K562 (cell line): Measurements from ENCODE around the gene TFE3.

Source experiments
- BMI1 ChIP-seq: fragments of 150-350 bp; IDR thresholded peaks from 2 replicates; pipeline ENCODE4 v1.6.1; 2014; ENCODE audit warnings: low read length
- ILF3 ChIP-seq: fragments of 450-650 bp; IDR thresholded peaks from 2 replicates; pipeline ENCODE4 v1.6.1; 2018; ENCODE audit warnings: antibody characterized with exemption, mild to moderate bottlenecking, moderate library complexity, borderline replicate concordance
- MEIS2 ChIP-seq: fragments of 450-650 bp; IDR thresholded peaks from 2 replicates; pipeline ENCODE4 v1.6.1; 2014; ENCODE audit warnings: mild to moderate bottlenecking; ENCODE audit not compliant: partially characterized antibody
- POLR2A ChIP-seq: fragments of 450-650 bp; conservative IDR thresholded peaks from 2 replicates; pipeline ENCODE4 v1.6.1; 2016
- PRPF4 ChIP-seq: fragments of 200-400 bp; formaldehyde crosslinking; IDR thresholded peaks from one replicate; pipeline ENCODE4 v1.6.1; 2017; ENCODE audit warnings: low read length, low read depth, mild to moderate bottlenecking; ENCODE audit not compliant: insufficient read depth, poor library complexity, severe bottlenecking
- SETDB1 ChIP-seq: IDR thresholded peaks from one replicate; pipeline ENCODE4 v1.6.1; 2012; ENCODE audit warnings: low read length, control low read depth, inconsistent platforms
- ZNF316 ChIP-seq: fragments of 450-650 bp; IDR thresholded peaks from 2 replicates; pipeline ENCODE4 v1.6.1; 2016
- TF ChIP-seq, protein P1 (sequence below): fragments of 200-800 bp; sonication (Bioruptor generic); IDR thresholded peaks from 2 replicates; pipeline ENCODE4 v1.6.1; 2016; ENCODE audit warnings: missing genetic modification characterization, missing compliant biosample characterization
- TF ChIP-seq, protein P2 (sequence below): fragments of 250-450 bp; sonication (Bioruptor Pico); IDR thresholded peaks from 2 replicates; pipeline ENCODE4 v1.4.0; 2020
- TF ChIP-seq, protein P3 (sequence below), 2 experiments: fragments of 200-800 bp in 1 of 2; sonication (Bioruptor generic) in 1 of 2; sonication (generic) in 1 of 2; formaldehyde crosslinking in 1 of 2; IDR thresholded peaks in 1 of 2; conservative IDR thresholded peaks in 1 of 2; 2 replicates each; pipeline versions ENCODE4 v1.5.0 to v1.6.1; 2016 to 2020; ENCODE audit warnings: missing compliant biosample characterization in 1 of 2, missing genetic modification characterization in 1 of 2, missing genetic modification reagents in 1 of 2
- TF ChIP-seq, protein P4 (sequence below), 2 experiments: IDR thresholded peaks; 2 replicates each; pipeline ENCODE4 v1.6.1; 2011; ENCODE audit warnings: borderline replicate concordance in 1 of 2, control low read depth in 1 of 2, low read depth in 1 of 2, low read length in 1 of 2, mild to moderate bottlenecking in 1 of 2, mixed read lengths in 1 of 2, moderate library complexity in 1 of 2; ENCODE audit not compliant: insufficient read depth in 1 of 2, insufficient read length in 1 of 2, poor library complexity in 1 of 2, severe bottlenecking in 1 of 2; ENCODE audit errors: extremely low read depth in 1 of 2
- TF ChIP-seq, protein P5 (sequence below), 3 experiments: IDR thresholded peaks in 2 of 3; conservative IDR thresholded peaks in 1 of 3; 2 replicates each; pipeline ENCODE4 v1.5.1; 2011 to 2012; ENCODE audit warnings: low read length in 3 of 3, mild to moderate bottlenecking in 3 of 3, control low read depth in 2 of 3, improper control_type of control experiment in 1 of 3, inconsistent platforms in 1 of 3, low read depth in 1 of 3, mixed read lengths in 1 of 3, moderate library complexity in 1 of 3; ENCODE audit not compliant: insufficient read depth in 2 of 3
- TF ChIP-seq, protein P6 (sequence below): sonication (generic); formaldehyde crosslinking; IDR thresholded peaks from 2 replicates; pipeline ENCODE4 v1.8.0; 2023; ENCODE audit warnings: mild to moderate bottlenecking, missing genetic modification reagents
- TF ChIP-seq, protein P7 (sequence below): sonication (generic); formaldehyde crosslinking; IDR thresholded peaks from 2 replicates; pipeline ENCODE4 v1.8.1; 2023; ENCODE audit warnings: mild to moderate bottlenecking, missing genetic modification reagents

DNA sequence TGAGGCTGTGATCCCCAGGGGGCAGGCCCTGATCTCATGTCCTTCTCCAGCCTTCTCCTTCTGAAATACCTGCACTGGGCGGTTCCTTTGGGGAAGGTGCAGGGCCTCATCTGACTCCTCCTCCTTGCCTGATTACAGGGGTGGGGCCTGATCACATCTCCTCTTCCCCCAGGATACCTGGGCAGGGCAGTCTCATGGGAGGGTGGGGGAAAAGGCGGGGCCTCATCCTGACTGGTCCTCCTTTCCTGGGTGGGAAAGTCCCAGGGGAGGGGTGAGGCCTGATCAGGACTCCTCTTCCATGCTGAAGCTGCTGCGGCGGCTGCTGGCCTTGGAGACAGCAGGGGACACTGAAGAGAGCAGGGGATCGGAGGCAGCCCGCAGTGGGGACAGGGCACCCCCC, 13.3 kb downstream of the TFE3 start:
- TF ChIP-seq, protein P1, sequence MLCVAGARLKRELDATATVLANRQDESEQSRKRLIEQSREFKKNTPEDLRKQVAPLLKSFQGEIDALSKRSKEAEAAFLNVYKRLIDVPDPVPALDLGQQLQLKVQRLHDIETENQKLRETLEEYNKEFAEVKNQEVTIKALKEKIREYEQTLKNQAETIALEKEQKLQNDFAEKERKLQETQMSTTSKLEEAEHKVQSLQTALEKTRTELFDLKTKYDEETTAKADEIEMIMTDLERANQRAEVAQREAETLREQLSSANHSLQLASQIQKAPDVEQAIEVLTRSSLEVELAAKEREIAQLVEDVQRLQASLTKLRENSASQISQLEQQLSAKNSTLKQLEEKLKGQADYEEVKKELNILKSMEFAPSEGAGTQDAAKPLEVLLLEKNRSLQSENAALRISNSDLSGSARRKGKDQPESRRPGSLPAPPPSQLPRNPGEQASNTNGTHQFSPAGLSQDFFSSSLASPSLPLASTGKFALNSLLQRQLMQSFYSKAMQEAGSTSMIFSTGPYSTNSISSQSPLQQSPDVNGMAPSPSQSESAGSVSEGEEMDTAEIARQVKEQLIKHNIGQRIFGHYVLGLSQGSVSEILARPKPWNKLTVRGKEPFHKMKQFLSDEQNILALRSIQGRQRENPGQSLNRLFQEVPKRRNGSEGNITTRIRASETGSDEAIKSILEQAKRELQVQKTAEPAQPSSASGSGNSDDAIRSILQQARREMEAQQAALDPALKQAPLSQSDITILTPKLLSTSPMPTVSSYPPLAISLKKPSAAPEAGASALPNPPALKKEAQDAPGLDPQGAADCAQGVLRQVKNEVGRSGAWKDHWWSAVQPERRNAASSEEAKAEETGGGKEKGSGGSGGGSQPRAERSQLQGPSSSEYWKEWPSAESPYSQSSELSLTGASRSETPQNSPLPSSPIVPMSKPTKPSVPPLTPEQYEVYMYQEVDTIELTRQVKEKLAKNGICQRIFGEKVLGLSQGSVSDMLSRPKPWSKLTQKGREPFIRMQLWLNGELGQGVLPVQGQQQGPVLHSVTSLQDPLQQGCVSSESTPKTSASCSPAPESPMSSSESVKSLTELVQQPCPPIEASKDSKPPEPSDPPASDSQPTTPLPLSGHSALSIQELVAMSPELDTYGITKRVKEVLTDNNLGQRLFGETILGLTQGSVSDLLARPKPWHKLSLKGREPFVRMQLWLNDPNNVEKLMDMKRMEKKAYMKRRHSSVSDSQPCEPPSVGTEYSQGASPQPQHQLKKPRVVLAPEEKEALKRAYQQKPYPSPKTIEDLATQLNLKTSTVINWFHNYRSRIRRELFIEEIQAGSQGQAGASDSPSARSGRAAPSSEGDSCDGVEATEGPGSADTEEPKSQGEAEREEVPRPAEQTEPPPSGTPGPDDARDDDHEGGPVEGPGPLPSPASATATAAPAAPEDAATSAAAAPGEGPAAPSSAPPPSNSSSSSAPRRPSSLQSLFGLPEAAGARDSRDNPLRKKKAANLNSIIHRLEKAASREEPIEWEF (CRISPR knock-in tag): no peak
- no peak for TF ChIP-seq MEIS2
- TF ChIP-seq, protein P2, sequence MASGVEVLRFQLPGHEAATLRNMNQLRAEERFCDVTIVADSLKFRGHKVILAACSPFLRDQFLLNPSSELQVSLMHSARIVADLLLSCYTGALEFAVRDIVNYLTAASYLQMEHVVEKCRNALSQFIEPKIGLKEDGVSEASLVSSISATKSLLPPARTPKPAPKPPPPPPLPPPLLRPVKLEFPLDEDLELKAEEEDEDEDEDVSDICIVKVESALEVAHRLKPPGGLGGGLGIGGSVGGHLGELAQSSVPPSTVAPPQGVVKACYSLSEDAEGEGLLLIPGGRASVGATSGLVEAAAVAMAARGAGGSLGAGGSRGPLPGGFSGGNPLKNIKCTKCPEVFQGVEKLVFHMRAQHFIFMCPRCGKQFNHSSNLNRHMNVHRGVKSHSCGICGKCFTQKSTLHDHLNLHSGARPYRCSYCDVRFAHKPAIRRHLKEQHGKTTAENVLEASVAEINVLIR (CRISPR knock-in tag): no peak
- TF ChIP-seq BMI1: no peak
- TF ChIP-seq, protein P3, sequence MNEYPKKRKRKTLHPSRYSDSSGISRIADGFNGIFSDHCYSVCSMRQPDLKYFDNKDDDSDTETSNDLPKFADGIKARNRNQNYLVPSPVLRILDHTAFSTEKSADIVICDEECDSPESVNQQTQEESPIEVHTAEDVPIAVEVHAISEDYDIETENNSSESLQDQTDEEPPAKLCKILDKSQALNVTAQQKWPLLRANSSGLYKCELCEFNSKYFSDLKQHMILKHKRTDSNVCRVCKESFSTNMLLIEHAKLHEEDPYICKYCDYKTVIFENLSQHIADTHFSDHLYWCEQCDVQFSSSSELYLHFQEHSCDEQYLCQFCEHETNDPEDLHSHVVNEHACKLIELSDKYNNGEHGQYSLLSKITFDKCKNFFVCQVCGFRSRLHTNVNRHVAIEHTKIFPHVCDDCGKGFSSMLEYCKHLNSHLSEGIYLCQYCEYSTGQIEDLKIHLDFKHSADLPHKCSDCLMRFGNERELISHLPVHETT (CRISPR knock-in tag; conservative IDR thresholded peaks at IDR 0.05 in 1 of 2, IDR thresholded peaks at IDR 0.05 in 1 of 2): no peak
- TF ChIP-seq, protein P4, sequence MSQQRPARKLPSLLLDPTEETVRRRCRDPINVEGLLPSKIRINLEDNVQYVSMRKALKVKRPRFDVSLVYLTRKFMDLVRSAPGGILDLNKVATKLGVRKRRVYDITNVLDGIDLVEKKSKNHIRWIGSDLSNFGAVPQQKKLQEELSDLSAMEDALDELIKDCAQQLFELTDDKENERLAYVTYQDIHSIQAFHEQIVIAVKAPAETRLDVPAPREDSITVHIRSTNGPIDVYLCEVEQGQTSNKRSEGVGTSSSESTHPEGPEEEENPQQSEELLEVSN (IDR thresholded peaks at IDR 0.05; ENCODE audit: borderline replicate concordance in 1 of 2, extremely low read depth in 1 of 2, insufficient read depth in 1 of 2, insufficient read length in 1 of 2, low read depth in 1 of 2, low read length in 1 of 2, poor library complexity in 1 of 2, severe bottlenecking in 1 of 2): no peak
- no peak for TF ChIP-seq ZNF316
- no peak for TF ChIP-seq POLR2A
- no peak for TF ChIP-seq PRPF4
- TF ChIP-seq, protein P5, sequence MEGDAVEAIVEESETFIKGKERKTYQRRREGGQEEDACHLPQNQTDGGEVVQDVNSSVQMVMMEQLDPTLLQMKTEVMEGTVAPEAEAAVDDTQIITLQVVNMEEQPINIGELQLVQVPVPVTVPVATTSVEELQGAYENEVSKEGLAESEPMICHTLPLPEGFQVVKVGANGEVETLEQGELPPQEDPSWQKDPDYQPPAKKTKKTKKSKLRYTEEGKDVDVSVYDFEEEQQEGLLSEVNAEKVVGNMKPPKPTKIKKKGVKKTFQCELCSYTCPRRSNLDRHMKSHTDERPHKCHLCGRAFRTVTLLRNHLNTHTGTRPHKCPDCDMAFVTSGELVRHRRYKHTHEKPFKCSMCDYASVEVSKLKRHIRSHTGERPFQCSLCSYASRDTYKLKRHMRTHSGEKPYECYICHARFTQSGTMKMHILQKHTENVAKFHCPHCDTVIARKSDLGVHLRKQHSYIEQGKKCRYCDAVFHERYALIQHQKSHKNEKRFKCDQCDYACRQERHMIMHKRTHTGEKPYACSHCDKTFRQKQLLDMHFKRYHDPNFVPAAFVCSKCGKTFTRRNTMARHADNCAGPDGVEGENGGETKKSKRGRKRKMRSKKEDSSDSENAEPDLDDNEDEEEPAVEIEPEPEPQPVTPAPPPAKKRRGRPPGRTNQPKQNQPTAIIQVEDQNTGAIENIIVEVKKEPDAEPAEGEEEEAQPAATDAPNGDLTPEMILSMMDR (IDR thresholded peaks at IDR 0.05 in 2 of 3, conservative IDR thresholded peaks at IDR 0.05 in 1 of 3; ENCODE audit: insufficient read depth in 2 of 3, low read depth in 1 of 3, low read length in 3 of 3): no peak
- no peak for TF ChIP-seq ILF3
- TF ChIP-seq, protein P6, sequence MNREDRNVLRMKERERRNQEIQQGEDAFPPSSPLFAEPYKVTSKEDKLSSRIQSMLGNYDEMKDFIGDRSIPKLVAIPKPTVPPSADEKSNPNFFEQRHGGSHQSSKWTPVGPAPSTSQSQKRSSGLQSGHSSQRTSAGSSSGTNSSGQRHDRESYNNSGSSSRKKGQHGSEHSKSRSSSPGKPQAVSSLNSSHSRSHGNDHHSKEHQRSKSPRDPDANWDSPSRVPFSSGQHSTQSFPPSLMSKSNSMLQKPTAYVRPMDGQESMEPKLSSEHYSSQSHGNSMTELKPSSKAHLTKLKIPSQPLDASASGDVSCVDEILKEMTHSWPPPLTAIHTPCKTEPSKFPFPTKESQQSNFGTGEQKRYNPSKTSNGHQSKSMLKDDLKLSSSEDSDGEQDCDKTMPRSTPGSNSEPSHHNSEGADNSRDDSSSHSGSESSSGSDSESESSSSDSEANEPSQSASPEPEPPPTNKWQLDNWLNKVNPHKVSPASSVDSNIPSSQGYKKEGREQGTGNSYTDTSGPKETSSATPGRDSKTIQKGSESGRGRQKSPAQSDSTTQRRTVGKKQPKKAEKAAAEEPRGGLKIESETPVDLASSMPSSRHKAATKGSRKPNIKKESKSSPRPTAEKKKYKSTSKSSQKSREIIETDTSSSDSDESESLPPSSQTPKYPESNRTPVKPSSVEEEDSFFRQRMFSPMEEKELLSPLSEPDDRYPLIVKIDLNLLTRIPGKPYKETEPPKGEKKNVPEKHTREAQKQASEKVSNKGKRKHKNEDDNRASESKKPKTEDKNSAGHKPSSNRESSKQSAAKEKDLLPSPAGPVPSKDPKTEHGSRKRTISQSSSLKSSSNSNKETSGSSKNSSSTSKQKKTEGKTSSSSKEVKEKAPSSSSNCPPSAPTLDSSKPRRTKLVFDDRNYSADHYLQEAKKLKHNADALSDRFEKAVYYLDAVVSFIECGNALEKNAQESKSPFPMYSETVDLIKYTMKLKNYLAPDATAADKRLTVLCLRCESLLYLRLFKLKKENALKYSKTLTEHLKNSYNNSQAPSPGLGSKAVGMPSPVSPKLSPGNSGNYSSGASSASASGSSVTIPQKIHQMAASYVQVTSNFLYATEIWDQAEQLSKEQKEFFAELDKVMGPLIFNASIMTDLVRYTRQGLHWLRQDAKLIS: no peak
- TF ChIP-seq, protein P7, sequence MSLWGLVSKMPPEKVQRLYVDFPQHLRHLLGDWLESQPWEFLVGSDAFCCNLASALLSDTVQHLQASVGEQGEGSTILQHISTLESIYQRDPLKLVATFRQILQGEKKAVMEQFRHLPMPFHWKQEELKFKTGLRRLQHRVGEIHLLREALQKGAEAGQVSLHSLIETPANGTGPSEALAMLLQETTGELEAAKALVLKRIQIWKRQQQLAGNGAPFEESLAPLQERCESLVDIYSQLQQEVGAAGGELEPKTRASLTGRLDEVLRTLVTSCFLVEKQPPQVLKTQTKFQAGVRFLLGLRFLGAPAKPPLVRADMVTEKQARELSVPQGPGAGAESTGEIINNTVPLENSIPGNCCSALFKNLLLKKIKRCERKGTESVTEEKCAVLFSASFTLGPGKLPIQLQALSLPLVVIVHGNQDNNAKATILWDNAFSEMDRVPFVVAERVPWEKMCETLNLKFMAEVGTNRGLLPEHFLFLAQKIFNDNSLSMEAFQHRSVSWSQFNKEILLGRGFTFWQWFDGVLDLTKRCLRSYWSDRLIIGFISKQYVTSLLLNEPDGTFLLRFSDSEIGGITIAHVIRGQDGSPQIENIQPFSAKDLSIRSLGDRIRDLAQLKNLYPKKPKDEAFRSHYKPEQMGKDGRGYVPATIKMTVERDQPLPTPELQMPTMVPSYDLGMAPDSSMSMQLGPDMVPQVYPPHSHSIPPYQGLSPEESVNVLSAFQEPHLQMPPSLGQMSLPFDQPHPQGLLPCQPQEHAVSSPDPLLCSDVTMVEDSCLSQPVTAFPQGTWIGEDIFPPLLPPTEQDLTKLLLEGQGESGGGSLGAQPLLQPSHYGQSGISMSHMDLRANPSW (CRISPR knock-in tag): no peak
- no peak for TF ChIP-seq SETDB1
